Karpas-422 (cell line): Measurements from ENCODE around the gene TIFAB. TPM values are rescaled to one million over a fixed set of nuclear protein-coding genes. Genes with fewer than 3 reads are reported as not detected.

ENCODE experiments used
- DNase-seq: peaks from one replicate; pipeline ENCODE4 v3.0.0-alpha.2; 2015
- H2AFZ ChIP-seq: fragments of 200-600 bp; sonication (generic); 2 replicates; pipeline ENCODE4 v1.6.1; 2014; ENCODE audit warnings: antibody characterized with exemption, low read length, mixed read lengths
- H3K27ac ChIP-seq: fragments of 200-600 bp; sonication (generic); 2 replicates; pipeline ENCODE4 v1.5.1; 2014; ENCODE audit warnings: mild to moderate bottlenecking, low read length, moderate library complexity
- H3K27me3 ChIP-seq: fragments of 200-600 bp; sonication (generic); 2 replicates; pipeline ENCODE4 v1.6.1; 2014; ENCODE audit warnings: low read length, mixed read lengths
- H3K36me3 ChIP-seq: fragments of 200-600 bp; sonication (generic); 2 replicates; pipeline ENCODE4 v1.6.1; 2014; ENCODE audit warnings: low read length, mixed read lengths; ENCODE audit not compliant: insufficient read depth
- H3K4me1 ChIP-seq: fragments of 200-600 bp; sonication (generic); 2 replicates; pipeline ENCODE4 v1.6.1; 2014; ENCODE audit warnings: mild to moderate bottlenecking, low read length, mixed read lengths
- H3K4me2 ChIP-seq: fragments of 200-600 bp; sonication (generic); 2 replicates; pipeline ENCODE4 v1.6.1; 2014; ENCODE audit warnings: low read length, low read depth, mild to moderate bottlenecking; ENCODE audit not compliant: poor library complexity, severe bottlenecking
- H3K4me3 ChIP-seq: fragments of 200-600 bp; sonication (generic); 2 replicates; pipeline ENCODE4 v1.5.1; 2014; ENCODE audit warnings: mild to moderate bottlenecking, antibody characterized with exemption, low read length, mixed read lengths
- H3K79me2 ChIP-seq: fragments of 200-600 bp; sonication (generic); 2 replicates; pipeline ENCODE4 v1.6.1; 2014; ENCODE audit warnings: mild to moderate bottlenecking, low read length, mixed read lengths
- H3K9ac ChIP-seq: fragments of 200-600 bp; sonication (generic); 2 replicates; pipeline ENCODE4 v1.6.0; 2014; ENCODE audit warnings: low read length
- H3K9me2 ChIP-seq: fragments of 200-600 bp; sonication (generic), shearing (Covaris generic); replicated peaks from 2 replicates; pipeline ENCODE4 v1.6.0; 2014; ENCODE audit warnings: mild to moderate bottlenecking, low read length, moderate library complexity; ENCODE audit not compliant: insufficient read depth
- H3K9me3 ChIP-seq: fragments of 300-700, 200-600 bp; sonication (generic); 2 replicates; pipeline ENCODE4 v1.6.1; 2014; ENCODE audit warnings: low read length, mixed read lengths
- H4K20me1 ChIP-seq: fragments of 200-600 bp; sonication (generic); 2 replicates; pipeline ENCODE4 v1.6.1; 2014; ENCODE audit warnings: mild to moderate bottlenecking, antibody characterized with exemption, low read length, low read depth; ENCODE audit not compliant: insufficient read depth
- total RNA-seq: library from RNA; depleted of rRNA; stranded (reverse); fragments of >200 nt; shearing (Covaris generic); gene quantifications from 2 replicates; pipeline ENCODE4 v1.2.3, GENCODE V29; 2014; ENCODE audit warnings: low replicate concordance

The TIFAB gene
- total RNA-seq, 1 experiment from 2014 or later, result not detected

DNA sequence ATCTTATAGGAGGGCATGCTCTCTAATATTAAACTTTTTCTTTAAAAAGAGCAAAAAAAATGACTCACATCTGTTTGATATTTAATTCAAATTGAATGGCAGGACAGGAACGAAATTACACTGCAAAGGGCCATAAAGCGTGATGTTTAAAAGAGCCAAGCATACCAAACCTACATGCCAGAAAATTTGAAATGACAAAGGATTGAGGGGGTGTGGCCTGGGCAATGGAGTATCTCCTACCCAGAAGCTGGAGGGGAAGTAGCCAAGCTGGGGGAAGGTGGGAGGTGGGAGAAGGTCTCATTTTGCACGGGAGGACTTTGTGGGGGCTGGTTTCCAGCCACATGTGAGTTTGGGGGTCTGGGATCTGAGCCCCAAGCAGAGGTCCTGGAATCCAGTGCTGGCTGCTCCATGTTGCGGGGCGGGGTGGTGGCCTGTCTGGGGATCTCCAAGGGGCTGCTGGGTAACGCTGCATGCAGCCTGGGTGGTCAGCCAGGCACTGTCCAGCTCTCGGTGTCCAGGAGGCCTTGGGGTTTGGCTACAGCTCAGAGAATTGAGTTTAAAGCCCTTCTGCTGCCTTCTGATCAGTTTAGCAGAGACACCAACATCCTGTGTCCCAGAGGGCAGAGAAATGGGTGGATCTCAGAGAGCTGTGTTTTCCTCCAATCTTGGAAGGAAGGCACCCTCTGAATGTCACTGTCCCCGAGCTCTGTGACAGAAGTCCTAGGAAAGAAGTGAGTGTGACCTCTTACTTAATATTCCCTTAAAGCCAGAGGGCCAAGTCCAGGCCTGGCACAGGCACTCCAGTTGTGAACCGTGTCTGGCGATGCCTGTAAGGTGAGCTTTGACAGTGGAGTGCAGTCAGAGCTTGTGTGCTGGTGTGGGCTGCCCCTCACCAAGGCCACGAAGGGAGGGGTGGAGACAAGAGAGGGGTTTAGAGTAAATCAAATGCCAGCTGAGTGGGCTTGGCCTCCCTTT, 12.6 kb downstream of the TIFAB start:
- no peak overlapping the region for H3K9ac ChIP-seq
- H3K9me3 ChIP-seq, result no peaks in the 10 kb centered on the region
- no peak overlapping the region for H3K4me2 ChIP-seq
- no peak overlapping the region for H3K27ac ChIP-seq
- H3K36me3 ChIP-seq, result no peaks in the 10 kb centered on the region
- no peaks in the 10 kb centered on the region for H3K27me3 ChIP-seq
- no peak for DNase-seq
- no peak overlapping the region for H3K4me3 ChIP-seq
- no peaks in the 10 kb centered on the region for H4K20me1 ChIP-seq
- no peaks in the 10 kb centered on the region; the same call in 1 of the 2 replicates for H3K4me1 ChIP-seq
- no peak overlapping the region for H2AFZ ChIP-seq
- H3K9me2 ChIP-seq, result no peaks in the 10 kb centered on the region
- no peaks in the 10 kb centered on the region for H3K79me2 ChIP-seq

DNA sequence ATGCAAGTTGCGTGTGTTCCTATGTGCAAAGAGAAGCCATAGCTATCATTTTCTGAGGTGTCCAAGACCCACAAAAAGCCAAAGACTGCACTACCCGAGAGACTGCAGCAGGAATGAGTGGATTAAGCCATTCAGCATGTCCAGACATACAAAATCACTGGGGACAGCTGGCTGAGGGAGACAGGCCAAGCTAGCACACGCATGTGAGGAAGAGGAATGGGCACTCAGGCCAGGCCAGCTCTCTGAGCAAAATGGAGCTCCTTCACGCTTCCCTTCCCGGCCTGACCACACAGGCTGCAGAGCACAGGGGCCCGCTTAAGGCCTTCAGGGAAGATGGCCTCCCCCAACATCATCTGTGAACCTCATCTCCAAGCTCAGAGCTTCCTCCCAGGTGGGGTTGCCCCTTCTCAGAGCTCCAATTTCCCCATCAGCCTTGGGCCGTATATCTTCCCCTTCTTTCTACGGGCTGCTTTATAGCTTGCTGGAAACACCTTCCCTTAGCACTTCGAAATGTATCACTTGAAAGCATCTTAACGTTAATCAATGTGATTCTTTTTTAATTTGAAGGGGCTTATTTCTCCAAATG, 13.4 kb downstream of the TIFAB start:
- no peaks in the 10 kb centered on the region for H4K20me1 ChIP-seq
- no peaks in the 10 kb centered on the region; the same call in 1 of the 2 replicates for H3K4me1 ChIP-seq
- no peaks in the 10 kb centered on the region for H3K9me2 ChIP-seq
- no peaks in the 10 kb centered on the region for H3K9me3 ChIP-seq
- H3K79me2 ChIP-seq, result no peaks in the 10 kb centered on the region
- H3K4me2 ChIP-seq, result no peak overlapping the region
- DNase-seq, result no peak
- H2AFZ ChIP-seq, result no peak overlapping the region
- H3K27me3 ChIP-seq, result no peaks in the 10 kb centered on the region
- no peaks in the 10 kb centered on the region for H3K36me3 ChIP-seq
- no peak overlapping the region for H3K27ac ChIP-seq
- H3K9ac ChIP-seq, result no peak overlapping the region
- no peak overlapping the region for H3K4me3 ChIP-seq

DNA sequence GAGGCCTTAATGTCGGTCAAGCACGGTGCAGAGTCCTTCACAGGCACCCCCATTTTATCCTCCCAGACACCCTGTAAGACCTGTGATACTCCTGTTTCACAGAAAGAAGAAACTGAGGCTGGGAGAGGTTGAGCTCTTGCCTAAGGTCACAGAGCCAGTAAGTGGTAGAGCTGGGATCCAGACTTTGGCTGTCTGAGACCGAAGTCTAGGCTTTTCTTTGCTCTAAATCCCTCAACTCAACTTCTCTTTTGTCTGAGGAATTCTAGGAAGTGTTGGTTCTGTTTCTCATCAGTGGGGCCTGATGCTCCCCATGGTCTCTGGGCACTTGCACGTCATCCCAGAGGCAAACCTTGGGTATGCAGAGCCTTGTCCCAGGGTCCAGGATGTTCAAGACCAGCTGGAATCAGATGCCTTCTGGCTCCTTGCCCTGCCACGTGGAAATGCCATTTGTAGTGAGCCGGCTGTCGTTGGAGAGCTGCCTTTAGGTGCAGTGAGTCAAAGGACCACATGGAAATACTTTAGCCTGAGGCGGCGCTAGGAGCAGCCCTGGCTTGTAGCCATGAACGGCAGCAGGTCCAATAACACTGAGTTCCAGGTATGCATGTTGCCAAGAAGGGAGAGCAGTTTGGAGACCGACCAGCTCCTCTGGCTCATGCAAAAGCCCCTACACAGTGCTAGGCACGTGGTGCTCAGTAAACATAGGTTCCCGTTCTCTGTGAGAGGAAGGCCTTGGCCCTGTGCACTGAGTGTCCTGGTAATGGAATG, 14.2 kb downstream of the TIFAB start:
- H3K36me3 ChIP-seq, result no peaks in the 10 kb centered on the region
- no peaks in the 10 kb centered on the region for H3K27me3 ChIP-seq
- H3K4me1 ChIP-seq, result no peaks in the 10 kb centered on the region; the same call in 1 of the 2 replicates
- H3K4me3 ChIP-seq, result no peak overlapping the region
- H3K4me2 ChIP-seq, result no peak overlapping the region
- no peaks in the 10 kb centered on the region for H4K20me1 ChIP-seq
- no peaks in the 10 kb centered on the region for H3K9me2 ChIP-seq
- no peaks in the 10 kb centered on the region for H3K9me3 ChIP-seq
- H3K9ac ChIP-seq, result no peak overlapping the region
- H2AFZ ChIP-seq, result no peak overlapping the region
- no peak overlapping the region for H3K27ac ChIP-seq
- DNase-seq, result no peak
- no peaks in the 10 kb centered on the region for H3K79me2 ChIP-seq

GRCh38 chr5:135437422-135437795, 14.7 kb downstream of the TIFAB start:
- no peak overlapping the region for H3K27ac ChIP-seq
- H3K36me3 ChIP-seq, result no peaks in the 10 kb centered on the region
- no peak overlapping the region for H3K9ac ChIP-seq
- H2AFZ ChIP-seq, result no peak overlapping the region
- no peaks in the 10 kb centered on the region for H4K20me1 ChIP-seq
- H3K9me3 ChIP-seq, result no peaks in the 10 kb centered on the region
- no peaks in the 10 kb centered on the region for H3K9me2 ChIP-seq
- no peaks in the 10 kb centered on the region for H3K79me2 ChIP-seq
- no peaks in the 10 kb centered on the region for H3K27me3 ChIP-seq
- no peak for DNase-seq
- no peaks in the 10 kb centered on the region; the same call in 1 of the 2 replicates for H3K4me1 ChIP-seq
- H3K4me2 ChIP-seq, result no peak overlapping the region
- H3K4me3 ChIP-seq, result no peak overlapping the region

GRCh38 chr5:135436951-135437418, 15.2 kb downstream of the TIFAB start:
- no peaks in the 10 kb centered on the region for H3K9me3 ChIP-seq
- no peak overlapping the region for H3K4me2 ChIP-seq
- H3K4me1 ChIP-seq, result no peaks in the 10 kb centered on the region; the same call in 1 of the 2 replicates
- no peaks in the 10 kb centered on the region for H3K36me3 ChIP-seq
- no peak for DNase-seq
- no peaks in the 10 kb centered on the region for H3K27me3 ChIP-seq
- no peak overlapping the region for H2AFZ ChIP-seq
- H4K20me1 ChIP-seq, result no peaks in the 10 kb centered on the region
- H3K4me3 ChIP-seq, result no peak overlapping the region
- H3K9ac ChIP-seq, result no peak overlapping the region
- no peak overlapping the region for H3K27ac ChIP-seq
- H3K79me2 ChIP-seq, result no peaks in the 10 kb centered on the region
- H3K9me2 ChIP-seq, result no peaks in the 10 kb centered on the region

- no peak overlapping the region for H3K9ac ChIP-seq
- H3K4me2 ChIP-seq, result no peak overlapping the region
- DNase-seq, result no peak
Measured at GRCh38 chr5:135435467-135436330, 16.5 kb downstream of the TIFAB start.

DNA sequence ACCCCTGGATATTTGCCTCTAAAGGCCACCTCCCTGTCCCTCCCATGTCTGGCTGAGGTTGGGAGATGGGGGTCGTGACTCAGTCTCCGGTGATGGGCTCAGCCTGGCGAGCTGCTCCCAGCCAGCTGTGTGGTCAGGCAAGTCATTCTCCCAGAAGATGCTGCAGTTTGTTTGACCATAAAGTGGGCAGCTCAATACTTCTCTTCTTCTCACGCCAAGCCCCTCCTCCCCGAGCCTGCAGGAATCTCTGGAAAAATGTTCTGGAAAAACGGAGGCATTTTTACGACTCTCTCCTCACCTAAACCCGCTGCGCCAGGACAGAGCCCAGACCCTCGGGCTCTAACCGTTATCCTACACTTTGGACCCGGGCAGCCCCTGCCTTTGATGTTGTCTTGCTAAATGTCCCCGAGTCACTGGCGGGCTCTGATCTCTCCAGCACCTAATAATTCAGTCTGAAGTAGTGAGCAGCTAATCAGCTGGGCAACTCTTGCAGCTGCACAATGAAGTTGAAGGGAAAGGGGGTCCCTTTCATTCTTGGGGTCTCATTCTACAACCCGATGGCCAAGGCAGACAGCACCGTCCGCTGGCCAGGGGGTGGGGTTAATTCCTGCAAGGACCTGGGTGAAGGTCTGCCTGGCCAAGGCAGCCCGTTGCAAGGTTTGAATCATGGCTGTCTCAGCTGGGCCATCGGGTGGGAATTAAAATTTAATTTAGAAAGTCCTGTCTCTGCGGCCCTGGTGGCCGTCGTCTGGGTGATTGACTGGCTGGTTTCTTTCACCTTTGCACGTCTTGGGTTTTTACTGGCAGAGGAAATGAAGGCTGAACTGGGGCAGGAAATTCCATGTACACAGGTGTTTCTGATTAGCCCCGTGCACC, 17.3 kb downstream of the TIFAB start:
- Histone ChIP-seq H3K36me3 (no peaks in the 10 kb centered on the region), H2AFZ (no peak overlapping the region), H3K4me1 (no peaks in the 10 kb centered on the region; the same call in 1 of the 2 replicates), H3K9ac (no peak overlapping the region), H3K4me3 (no peak overlapping the region), H3K9me2 (no peaks in the 10 kb centered on the region), H3K79me2 (no peaks in the 10 kb centered on the region), H4K20me1 (no peaks in the 10 kb centered on the region), H3K27ac (no peak overlapping the region), H3K9me3 (no peaks in the 10 kb centered on the region), H3K4me2 (no peak overlapping the region), H3K27me3 (no peaks in the 10 kb centered on the region)
- DNase-seq, result no peak

More at GRCh38 chr5:135435467-135436330, 16.5 kb downstream of the TIFAB start:
- Histone ChIP-seq H3K27me3 (no peaks in the 10 kb centered on the region), H3K36me3 (no peaks in the 10 kb centered on the region), H3K27ac (no peak overlapping the region), H3K4me1 (no peaks in the 10 kb centered on the region; the same call in 1 of the 2 replicates), H3K79me2 (no peaks in the 10 kb centered on the region), H3K9me3 (no peaks in the 10 kb centered on the region), H4K20me1 (no peaks in the 10 kb centered on the region), H2AFZ (no peak overlapping the region), H3K4me3 (no peak overlapping the region), H3K9me2 (no peaks in the 10 kb centered on the region)
